Fibroblast of pulmonary artery (primary cell): ENCODE results near the gene EBP.

Source experiments
- DNase-seq: peaks from one replicate; pipeline ENCODE4 v3.0.0-alpha.2; 2010; ENCODE audit warnings: low read depth
- H3K4me3 ChIP-seq: replicated peaks from 2 replicates; pipeline ENCODE4 v1.5.1; 2011; ENCODE audit warnings: low read depth, mild to moderate bottlenecking, control low read depth, low read length, moderate library complexity
- CTCF ChIP-seq: IDR thresholded peaks from 2 replicates; pipeline ENCODE4 v1.5.1; 2011; ENCODE audit warnings: mild to moderate bottlenecking, control low read depth, low read length, inconsistent platforms; ENCODE audit errors: missing control alignments

EBP gene

GRCh38 chrX:48560681-48561080 is 39.1 kb downstream of the EBP start:
- no peak overlapping the region for H3K4me3 ChIP-seq
- no peak for TF ChIP-seq CTCF
- no peak for DNase-seq

GRCh38 chrX:48569958-48570357 is 48.4 kb downstream of the EBP start:
- no peak for DNase-seq
- TF ChIP-seq CTCF, result no peak
- H3K4me3 ChIP-seq, result no peak overlapping the region

- DNase-seq, result no peak
- H3K4me3 ChIP-seq, result peak overlapping the region; percentile 90
- no peak for TF ChIP-seq CTCF
Measured at GRCh38 chrX:48573690-48574269, 52.2 kb downstream of the EBP start.

- peak; percentile 93 for DNase-seq
- peak within 1 kb of the TSS; percentile 90 for H3K4me3 ChIP-seq
- TF ChIP-seq CTCF, result peak; percentile 41
Measured at GRCh38 chrX:48574270-48575266, 53.0 kb downstream of the EBP start, which contains the start of gene RBM3. TSS of gene RBM3 (plus strand) at chrX:48574484. CDS start at chrX:48575181, 697 bp downstream.

GRCh38 chrX:48575642-48576041 is 54.0 kb downstream of the EBP start:
- TF ChIP-seq CTCF, result no peak
- no peak for DNase-seq
- H3K4me3 ChIP-seq, result peak overlapping the region; percentile 90

- no peak for DNase-seq
- TF ChIP-seq CTCF, result no peak
- H3K4me3 ChIP-seq, result peak overlapping the region; percentile 90
Measured at GRCh38 chrX:48576108-48576507, 54.5 kb downstream of the EBP start.
